Stimulated activated CD8-positive, alpha-beta memory T cell treated with anti-CD3 and anti-CD28 coated beads, Interleukin-7, amount 100 ng/mL, for 48 hours (primary cell): ENCODE results near the gene RTTN.

Source experiments
- DNase-seq, 2 donors: peaks; one replicate each; pipeline ENCODE4 v3.0.0-alpha.2; 2020; ENCODE audit warnings: low read depth in 1 of 2; ENCODE audit errors: extremely low read depth in 1 of 2

The RTTN gene

GRCh38 chr18:69953191-69953590 lies 252.3 kb downstream of the RTTN start:
- DNase-seq: no peak
